G401.6 (cell line): ENCODE measurements around the gene ETS2.

Source experiments
- FAIRE-seq: peaks from 2 replicates; lab custom pipeline; 2012; peaks lifted over from hg19 to GRCh38; lab: Jason Lieb, UNC

ETS2 gene

GRCh38 chr21:38802050-38803026 is 3.4 kb upstream of the ETS2 start:
- FAIRE-seq = no peak

DNA sequence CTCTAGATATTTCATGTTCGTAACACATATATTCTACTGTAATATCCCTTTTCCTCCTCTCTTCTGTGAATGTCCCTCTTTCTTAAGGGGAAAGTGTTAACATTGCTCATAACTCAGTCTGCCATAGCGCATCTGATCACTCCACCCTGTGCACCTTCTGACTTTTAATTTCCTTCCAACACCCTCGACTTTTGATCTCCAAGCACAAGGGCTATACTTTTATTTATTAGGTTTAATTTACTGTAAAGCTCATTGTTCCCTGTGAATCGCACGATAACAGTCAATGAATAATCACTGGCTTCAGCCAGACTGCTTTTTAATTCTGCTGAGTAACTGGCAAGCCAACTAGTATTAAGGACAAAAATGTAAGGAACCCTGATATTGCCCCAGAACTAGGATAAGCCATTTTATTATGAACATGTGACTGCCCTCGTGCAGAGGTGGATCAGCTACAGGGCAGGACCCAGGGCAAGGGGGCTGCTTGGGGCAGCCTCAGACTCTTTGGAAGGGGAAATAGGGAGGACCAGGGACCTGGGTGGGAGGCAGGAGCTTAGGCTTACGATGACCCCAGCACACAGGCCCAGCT is 2.6 kb upstream of the ETS2 start:
- FAIRE-seq = no peak

DNA sequence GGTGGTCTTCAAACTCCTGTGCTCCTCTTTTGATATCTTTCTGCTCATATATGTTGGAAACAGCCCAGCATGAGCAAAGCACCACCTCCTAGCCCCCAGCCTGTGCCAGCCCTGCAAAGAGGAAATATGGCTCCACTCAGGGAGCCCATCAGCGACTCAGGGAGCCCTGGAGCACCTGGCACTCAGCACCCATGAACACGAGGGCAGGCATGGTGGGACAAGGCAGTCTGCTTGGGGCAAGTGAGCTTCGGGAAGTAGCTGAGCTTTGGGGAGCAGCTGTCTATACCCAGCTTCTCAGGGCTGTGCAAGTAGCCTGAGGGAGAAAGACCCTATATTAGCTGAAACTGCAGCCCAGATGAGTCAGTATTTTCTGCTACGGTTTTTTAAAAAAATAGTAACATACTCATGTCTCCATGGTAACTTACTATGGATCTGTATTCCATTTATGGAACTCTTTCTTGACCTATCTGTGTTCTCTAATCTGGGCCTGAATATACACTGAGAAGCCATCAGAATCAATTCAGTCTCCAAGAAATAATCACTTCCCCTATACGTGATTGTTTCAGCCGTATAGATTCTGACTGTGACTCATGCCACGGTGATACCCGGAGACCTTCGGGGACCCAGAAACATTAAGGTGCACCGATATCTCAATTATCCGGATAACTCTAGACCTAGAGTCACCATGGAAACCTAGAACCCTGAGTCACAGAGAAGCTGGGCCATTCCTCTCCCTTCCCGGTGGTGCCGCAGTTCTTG is 1.5 kb upstream of the ETS2 start:
- no peak for FAIRE-seq

GRCh38 chr21:38804789-38805327 is 871 bp upstream of the ETS2 start:
- FAIRE-seq = no peak

DNA sequence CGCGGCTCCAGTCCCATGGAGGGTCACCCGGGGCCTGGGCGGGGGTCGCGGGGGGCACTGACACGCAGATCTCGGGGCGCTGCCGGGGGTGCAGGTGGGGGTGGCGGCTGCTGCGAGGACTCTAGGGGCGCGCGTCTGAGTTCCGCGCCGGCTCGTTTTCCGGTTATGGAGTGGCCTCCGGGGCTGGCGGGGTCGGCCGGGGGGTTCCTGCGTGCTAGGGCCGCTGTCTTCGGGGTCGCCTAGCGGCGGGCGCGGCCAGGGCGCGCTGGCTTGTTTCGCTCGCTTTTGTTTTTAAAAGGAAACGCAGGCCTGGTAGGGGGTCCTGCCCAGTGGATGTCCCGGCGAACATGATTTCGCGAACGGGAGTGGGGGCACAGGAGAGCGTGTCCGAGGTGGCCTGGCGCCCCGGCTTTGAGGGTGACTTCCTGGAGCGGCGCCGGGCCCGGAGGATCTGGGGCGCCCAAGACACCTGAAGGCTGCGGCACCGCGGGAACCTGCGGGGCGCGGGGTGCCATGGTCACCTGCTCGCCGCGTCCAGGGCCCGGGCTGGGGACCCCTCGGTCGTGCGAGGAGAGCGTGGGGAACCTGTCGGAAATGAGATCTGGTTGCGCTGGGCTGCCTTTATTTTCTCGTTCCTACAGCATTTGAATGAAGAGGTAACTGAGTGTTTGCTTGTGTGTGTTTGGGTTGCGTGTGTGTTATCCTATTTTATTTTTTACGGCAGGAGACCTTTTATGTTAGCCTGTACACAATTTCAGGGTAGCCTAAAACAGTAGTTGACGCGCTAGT is 618 bp downstream of the ETS2 start:
- no peak for FAIRE-seq

- FAIRE-seq = no peak
These were observed 1.2 kb downstream of the ETS2 start for GRCh38 chr21:38806942-38807284.

DNA sequence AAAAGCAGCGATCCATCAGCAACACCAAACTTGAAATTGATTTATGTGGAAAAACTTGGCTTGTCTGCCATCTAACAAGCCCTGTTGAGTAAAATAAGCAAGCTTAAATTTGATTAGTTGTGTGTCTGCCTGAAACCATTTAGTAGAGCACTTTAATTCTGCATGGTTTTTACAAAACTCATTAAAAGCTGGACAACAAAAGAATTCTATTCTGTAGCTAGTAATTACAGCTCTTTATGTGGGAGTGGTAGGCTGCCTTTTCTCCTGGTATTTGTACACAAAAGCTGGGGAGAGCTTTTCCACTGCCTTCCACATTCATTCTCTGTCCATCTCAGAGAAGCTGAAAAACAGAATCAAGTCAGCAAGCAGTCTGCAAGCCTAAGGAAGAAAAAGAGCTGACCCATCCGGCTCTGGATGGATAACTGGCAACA is 1.7 kb downstream of the ETS2 start:
- FAIRE-seq = no peak

DNA sequence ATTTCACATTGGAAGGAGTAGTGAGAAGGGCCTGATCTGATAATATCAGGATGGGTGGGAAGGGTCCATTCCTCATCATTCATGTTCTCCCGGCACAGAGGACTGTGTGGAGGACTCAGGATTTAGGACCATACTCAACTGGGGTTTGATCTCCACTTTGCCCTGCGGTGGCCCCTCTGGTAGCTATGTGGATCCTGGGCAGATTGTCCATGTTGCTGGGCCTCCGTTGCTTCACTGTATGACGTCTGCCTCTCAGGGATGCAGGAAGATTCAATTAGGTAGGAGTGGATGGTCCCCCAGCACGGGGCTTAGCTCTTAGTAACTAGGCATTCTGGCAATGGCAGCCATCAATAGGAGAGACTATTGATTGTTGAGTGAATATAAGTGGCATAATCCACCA is 2.3 kb downstream of the ETS2 start:
- FAIRE-seq = no peak

GRCh38 chr21:38809198-38809878 is 3.6 kb downstream of the ETS2 start:
- FAIRE-seq = no peak

DNA sequence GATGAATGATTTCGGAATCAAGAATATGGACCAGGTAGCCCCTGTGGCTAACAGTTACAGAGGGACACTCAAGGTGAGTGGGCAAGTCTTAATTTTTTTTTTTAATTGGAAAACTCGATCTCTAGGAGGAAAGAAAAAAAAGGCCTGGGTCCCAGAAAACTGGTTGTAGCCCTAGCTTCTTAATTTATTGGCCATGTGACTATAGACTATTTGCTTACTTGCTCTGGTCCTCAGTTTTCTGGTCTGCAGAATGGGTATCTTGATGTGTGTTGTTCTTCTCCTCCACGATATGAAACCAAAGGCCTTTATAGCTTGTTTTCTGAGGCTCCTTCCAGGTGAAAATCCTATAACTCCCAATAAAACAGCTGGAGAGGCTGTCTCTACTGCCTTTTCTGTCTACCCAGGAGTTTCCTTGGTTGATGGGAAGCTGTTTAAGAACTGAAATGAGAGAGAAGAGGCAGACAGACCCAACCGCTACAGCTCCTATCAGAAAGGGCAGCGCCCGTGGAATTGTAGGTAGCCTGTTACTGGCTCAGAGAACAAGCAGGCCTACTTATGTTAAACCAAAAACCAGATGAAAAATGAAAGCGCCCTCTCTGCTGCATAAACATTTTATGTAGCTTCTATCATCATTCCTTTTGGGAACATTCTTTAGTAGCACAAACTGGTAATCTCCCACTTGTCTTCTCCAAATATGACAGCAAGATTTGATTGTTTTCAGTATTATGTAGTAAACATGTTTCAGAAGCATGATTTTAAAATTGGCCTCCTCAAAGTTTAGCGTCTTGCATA is 4.5 kb downstream of the ETS2 start:
- no peak for FAIRE-seq

DNA sequence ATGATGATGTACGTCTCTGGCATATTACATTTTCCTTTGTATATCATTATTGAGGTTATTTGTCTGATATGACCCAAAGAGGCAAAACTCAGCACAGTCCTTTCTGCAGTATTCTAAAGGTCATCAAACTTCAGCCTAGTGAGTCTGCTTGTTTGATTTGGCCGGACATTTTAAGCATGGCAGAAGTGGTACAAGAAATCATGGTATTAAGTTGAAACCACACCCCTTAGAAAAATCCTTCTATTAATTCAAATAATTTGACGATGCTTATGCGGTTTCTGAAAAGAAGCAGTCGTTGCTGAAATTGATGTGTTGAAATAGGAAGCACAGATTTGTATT is 5.1 kb downstream of the ETS2 start:
- FAIRE-seq = no peak

DNA sequence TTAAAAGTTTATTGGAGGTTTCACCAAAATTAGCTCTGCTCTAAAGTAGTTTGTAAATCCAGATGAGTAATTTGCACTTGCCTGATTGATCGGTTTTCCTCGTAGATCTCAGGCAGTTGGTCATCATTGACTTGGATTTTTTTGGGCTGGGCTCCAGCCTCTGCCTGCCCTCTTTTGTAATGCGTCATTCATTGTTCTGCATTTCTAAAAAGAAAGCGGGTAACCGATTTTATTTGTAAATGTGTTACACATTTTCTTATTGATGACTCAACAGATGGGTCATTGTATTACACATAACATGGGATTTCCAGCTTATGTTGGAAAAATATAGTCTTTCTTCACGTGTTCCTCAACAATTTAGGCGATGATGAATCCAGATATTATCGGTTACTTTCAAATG is 5.5 kb downstream of the ETS2 start:
- no peak for FAIRE-seq

DNA sequence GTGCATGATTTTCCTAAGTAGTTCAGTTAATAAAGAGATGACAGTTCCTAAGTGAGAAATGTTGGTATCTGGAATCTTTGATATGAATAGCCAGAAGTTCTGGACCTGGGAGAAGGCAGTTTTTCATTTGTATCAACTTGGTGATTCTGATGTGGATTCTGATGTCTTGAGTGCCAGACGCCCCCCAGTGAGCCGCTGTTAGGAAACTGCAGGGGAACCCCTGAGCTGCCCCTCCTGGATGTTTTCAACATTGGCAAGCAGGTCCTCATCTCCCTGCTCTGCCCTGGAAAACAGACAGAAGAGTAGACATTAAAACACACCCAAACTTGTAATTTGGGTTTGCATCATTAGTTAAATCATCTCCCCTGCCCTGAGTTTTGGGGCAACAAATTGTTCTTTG is 7.4 kb downstream of the ETS2 start:
- FAIRE-seq = no peak

DNA sequence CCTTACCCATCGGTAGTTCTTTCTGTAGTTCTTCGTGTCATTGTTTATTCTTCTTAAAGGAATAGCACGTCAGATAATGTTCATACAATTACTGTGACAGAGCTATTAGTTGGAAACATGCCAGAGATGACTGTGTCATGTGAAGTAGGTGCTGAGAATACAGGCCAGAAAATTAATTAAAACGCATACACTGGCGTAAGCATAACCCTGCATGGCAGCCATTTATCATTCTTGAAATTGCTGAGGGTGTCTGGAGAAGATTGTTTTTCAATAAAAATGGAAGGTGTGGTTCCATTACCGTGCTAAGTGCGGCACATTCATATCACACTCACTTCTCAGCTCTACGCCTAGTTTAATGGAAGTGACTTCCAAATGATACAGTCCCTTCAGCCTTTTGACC is 7.8 kb downstream of the ETS2 start:
- FAIRE-seq = no peak

- no peak for FAIRE-seq
These were observed 8.7 kb downstream of the ETS2 start for GRCh38 chr21:38814126-38815059.

- FAIRE-seq = no peak
These were observed 9.3 kb downstream of the ETS2 start for GRCh38 chr21:38815060-38815405.

GRCh38 chr21:38816400-38816977 is 10.8 kb downstream of the ETS2 start:
- FAIRE-seq = no peak

DNA sequence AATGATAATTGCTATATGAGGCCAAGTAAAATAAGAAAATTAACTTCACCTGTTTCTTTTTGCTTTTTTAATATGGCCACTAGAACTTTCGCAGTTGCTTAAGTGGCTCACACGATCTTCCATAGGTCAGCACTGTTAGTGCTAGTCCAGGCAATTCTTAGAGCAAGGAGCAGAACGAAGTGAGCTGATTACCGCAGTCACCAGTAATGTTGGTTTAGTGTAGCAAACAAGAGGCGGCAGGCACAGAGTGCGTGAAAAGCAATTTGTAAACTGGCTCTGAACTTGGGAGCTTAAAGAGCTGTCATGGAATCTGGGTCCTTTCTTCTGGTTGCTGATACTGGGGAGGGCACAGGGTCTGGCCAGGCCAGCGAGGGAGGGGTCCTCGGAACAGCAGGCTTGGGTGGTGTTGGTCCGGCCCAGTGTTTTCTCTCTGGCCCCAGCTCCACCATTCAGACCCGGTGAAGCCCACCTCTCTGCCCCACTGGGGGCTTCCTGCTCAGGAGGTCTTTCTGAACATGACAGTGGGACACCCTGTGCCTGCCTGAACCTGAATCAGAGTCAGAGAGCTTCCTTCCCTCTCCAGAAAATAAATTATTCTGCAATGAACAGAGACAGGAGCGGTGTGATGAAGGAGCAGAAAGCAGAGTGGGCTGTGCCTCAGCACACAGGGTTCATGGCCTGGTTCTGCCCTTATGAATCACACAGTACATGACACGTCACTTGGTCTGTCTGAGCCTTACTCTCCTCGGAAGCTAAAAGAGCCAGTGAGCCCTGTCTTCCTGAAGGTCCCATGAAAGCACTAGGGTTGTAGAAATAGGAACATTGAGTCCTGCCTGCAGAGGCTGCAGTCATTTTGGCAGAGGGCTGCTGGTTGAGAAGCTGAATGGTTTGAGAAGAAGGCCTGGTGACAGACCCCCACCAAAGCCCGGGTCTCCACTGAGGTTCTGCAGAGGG is 11.9 kb downstream of the ETS2 start:
- FAIRE-seq = no peak
